GM12801 (cell line): ENCODE measurements around the gene P2RY2.

Source experiments
- CTCF ChIP-seq: IDR thresholded peaks from one replicate; pipeline ENCODE4 v1.5.1; 2011; ENCODE audit warnings: control low read depth; ENCODE audit not compliant: insufficient read length; ENCODE audit errors: extremely low read depth

The P2RY2 gene

GRCh38 chr11:73265278-73265810 lies 47.3 kb downstream of the P2RY2 start:
- no peak for TF ChIP-seq CTCF

- no peak for TF ChIP-seq CTCF
Measured at GRCh38 chr11:73265853-73266645, 48.0 kb downstream of the P2RY2 start.

GRCh38 chr11:73266646-73267020 lies 48.6 kb downstream of the P2RY2 start:
- no peak for TF ChIP-seq CTCF

- no peak for TF ChIP-seq CTCF
Measured at GRCh38 chr11:73267122-73267846, 49.2 kb downstream of the P2RY2 start.

GRCh38 chr11:73267906-73268540 lies 49.9 kb downstream of the P2RY2 start:
- no peak for TF ChIP-seq CTCF

GRCh38 chr11:73268671-73269271 lies 50.7 kb downstream of the P2RY2 start:
- TF ChIP-seq CTCF = no peak
